GM21825 (cell line): ENCODE results near the gene RPH3AL.
"Not testable (repeated sequence)": the region's sequence is repeated elsewhere in the genome, so short reads cannot be mapped to it uniquely, and the experiment has no call there.

Source experiments
- ATAC-seq: cut with Tn5 transposase; IDR thresholded peaks from one replicate; pipeline ENCODE4 v1.9.1; 2021; ENCODE audit warnings: mild to moderate bottlenecking, moderate library complexity; ENCODE audit not compliant: unreplicated experiment

RPH3AL gene

DNA sequence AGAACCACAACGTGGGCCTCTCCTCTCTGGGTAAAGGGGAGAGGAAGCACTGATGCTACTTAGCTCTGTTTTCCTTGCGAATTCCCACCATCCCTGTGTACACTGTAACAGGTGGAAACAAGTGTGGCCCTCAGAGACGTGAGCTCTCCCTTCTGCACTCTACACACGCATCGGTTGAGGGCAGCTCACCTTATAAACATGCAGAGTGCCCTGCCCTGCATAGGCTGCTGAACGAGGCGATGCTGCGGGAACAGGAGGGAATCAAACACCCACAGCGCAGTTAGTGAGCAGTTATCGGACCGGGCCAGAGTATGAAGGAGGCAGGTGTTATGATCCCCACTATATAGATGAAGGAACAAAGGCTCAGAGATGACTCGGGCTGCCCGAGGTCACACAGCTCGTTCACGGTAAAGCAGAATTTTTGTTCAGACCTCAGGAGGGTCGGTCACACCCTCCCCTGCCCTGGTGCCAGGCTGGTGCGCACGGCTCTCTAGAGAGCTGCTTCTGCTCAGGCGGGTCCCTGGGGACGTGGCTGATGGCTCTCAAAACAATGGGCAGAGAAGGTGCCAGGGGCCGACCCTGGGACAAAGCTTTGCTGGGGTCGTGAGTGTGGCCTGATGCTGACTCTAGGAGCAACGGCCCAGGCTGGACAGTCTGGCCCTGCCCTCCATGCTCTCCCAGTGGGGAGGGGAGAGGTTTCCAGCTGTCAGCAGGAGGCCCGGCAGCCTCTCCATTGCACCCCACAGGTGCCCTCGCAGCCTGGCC lies 68.5 kb downstream of the RPH3AL start:
- no peak for ATAC-seq

GRCh38 chr17:282912-283882 lies 69.4 kb downstream of the RPH3AL start:
- no peak for ATAC-seq

DNA sequence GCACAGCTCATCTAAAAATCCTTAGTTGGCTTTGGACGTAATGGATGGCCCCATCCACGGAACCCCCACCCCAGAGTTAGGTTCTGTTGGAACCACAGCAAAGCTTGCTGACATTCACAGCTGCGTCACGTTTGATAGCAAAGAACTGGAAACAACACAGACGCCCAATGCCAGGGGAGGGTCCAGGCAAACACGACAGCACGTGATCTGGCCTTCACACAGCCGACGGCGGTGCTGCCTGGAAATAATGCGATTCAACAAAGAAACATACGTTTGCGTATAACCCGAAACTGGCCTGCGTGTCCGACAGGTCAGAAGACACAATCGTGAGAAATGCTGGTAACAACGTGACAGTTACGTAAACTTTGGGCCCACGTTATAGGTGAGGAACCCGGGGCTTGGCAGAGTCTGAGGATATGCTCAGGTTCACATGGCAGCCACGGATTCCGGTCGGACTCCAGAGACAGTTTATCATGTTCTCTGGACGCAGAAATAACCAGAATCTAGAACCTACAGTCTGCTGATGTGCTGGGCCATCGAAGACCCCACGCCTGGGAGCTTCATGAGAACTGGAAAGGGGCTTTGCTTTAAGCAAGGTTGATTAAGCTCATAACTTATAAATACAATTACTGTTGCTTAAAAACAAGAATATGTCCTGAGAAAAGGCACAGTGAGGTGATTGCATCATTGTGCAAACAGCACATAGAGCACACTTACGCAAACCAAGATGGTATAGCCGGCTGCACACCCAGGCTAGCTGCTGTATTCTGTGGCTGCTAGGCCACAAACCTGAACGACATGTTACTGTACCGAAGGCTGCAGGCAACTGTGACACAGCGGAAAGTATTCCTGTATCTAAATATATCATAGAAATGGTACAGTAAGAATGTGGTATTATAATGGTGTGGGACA lies 70.4 kb downstream of the RPH3AL start:
- no peak for ATAC-seq

GRCh38 chr17:281365-281999 lies 71.1 kb downstream of the RPH3AL start:
- ATAC-seq, result no peak

- ATAC-seq, result no peak
These were observed 71.7 kb downstream of the RPH3AL start for GRCh38 chr17:280901-281300.

- ATAC-seq, result no peak
These were observed 72.4 kb downstream of the RPH3AL start for GRCh38 chr17:280216-280615.

GRCh38 chr17:279776-280175 lies 72.8 kb downstream of the RPH3AL start:
- ATAC-seq, result no peak

DNA sequence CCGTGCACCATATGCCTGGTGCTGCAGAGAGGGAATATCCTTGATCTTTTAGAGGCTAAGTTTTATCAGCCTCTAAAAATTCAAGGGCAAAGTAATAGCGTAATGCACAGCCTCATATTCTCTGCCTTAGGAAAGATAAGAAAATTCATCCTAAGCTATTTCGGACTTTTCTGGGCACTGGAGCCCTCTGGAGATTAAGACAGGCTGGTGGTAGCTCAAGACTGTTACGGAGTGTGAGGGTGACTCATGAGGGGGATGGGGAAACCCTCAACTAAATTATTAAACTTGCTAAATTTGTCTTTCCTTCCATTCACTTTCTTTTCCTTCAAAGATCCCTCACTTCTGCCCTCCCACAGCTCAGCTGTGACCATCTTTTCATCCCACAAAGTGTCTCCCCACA lies 73.3 kb downstream of the RPH3AL start:
- no peak for ATAC-seq

GRCh38 chr17:278676-279059 lies 73.9 kb downstream of the RPH3AL start:
- ATAC-seq, result no peak

DNA sequence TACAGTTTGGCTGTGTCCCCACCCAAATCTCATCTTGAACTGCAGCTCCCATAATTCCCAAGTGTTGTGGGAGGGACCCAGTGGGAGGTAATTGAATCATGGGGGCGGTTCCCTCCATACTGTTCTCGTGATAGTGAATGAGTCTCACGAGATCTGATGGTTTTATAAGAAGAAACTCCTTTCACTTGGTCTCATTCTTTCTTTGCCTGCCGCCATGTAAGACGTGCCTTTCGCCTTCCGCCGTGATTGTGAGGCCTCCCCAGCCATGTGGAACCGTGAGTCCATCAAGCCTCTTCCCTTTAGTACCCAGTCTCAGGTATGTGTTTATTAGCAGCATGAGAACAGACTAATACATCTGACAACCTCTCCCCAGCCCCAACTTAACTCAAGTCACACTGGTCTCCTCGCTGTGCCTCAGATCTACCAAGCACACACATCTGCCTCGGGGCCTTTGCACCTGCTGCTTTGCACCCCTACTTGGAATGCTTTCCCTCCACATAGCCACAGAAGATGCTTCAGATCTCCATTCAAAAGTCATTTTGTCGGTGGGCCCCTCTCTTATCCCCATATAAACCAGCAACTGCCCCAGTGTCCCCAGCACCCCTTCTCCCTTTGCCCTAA lies 74.4 kb downstream of the RPH3AL start:
- ATAC-seq, result no peak

DNA sequence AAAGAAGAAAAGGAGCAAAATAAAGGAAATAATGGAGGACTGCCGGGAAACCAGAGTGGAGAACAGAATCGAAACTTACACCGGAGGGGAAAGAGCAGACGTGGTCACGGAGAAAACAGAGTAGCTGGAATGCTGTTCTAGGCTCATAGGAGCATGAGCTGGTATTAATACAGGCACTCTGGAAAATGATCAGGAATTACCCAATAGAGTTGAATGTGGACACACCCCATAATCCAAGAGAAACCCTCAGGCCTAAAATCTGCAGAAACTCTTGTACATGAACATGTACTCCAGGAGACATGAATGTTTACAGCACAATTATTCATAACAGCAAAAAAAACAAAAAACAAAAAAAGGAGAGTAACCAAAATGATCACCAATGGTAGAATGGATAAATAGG lies 77.7 kb downstream of the RPH3AL start:
- ATAC-seq, result no peak

DNA sequence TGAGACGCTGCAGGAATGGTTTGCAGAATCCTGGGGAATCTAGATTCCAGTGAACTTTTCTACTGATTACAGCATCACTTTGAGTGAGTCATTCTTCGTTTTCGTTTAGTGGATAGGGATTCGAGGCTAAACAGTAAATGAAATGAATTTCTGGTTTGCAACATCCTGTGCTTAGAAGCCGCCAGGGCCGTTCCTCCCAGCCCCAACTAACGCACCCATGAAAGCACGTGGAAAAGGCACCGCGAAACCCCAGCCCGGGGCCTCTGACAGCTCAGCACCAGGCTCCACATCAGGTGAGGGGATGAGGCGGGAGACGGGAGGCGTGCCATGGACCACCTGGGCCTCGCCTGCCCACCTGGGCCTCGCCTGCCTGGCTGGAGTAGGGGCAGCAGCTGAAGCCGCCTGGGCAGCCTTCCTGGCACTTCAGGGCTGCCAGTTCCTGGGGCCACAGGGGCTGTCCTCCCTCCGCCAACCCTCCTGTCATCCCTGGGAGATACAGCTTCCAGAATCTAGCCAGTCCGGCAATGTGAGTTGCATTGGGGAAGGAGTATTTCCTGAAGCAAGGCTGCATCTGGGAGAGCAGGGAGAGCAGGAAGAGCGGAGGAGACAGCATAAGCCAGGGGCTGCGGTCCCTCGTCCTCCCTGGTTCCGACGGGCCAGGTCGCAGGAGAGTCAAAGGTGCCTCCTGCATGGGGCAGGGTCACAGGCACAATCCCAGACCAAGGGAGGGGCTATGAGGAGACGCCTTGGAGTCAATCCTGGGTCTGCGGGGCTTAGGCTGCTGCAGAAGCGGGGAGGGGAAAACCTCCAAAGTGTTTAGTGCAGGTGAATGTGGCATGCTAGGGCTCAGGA lies 78.4 kb downstream of the RPH3AL start:
- no peak for ATAC-seq

GRCh38 chr17:272856-273255 lies 79.8 kb downstream of the RPH3AL start:
- not testable (repeated sequence) for ATAC-seq

GRCh38 chr17:271928-272623 lies 80.5 kb downstream of the RPH3AL start:
- not testable (repeated sequence) for ATAC-seq

- ATAC-seq, result no peak
These were observed 82.7 kb downstream of the RPH3AL start for GRCh38 chr17:269616-270514.

DNA sequence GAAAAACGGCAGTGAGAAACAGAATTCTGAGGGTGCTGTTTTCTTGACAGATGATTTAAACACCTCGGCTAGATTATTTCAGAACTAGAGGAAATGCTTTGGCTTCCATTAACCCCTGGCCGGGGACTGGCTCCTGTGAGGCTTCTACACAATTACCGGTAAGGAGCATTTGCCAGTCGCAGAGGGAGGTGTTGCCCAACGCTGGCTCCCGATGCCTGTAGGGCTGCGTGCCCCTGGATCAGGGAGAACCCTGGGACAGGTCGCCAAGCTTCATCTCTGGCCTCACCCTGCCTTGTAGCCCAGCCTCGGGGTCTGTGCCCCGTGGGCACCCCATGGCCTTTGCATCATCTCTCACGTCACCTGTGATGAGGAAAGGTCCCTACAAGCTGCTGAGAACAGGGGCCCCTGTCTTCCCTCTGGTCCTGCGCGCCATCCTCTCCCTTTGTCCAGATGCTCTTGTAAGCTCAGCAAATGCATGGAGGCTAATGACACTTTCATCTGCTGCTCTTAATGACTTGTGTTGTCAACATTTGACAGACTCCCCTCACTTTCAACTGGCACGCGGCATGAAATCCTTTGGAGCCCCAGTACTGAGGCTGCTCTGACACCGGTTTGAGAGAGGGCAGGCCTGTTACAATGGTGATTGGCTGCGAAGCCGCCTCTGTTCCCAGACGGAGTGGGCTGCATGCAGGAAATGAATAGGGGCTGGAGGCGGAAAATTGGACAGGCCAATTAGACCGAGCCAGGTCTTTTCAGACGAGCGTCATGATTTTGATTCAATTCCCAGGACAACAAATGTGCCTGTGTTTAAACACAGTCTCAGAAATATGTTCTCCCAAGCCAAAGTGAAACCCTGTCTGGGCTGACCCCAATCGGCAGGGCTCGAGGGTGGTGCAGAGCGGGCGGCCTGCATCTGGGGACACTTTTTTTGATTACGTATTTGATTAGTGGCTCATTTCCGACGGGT lies 85.6 kb downstream of the RPH3AL start:
- ATAC-seq, result no peak
